HepG2 (cell line): ENCODE results near the gene NINJ2. TPM values are rescaled to one million over a fixed set of nuclear protein-coding genes. Genes with fewer than 3 reads are reported as not detected.
A peak's percentile ranks its signal among the peaks of the same experiment; 100 is the strongest.

Experiments used
- ATAC-seq: fragments of 200-7000 bp; cut with Tn5 transposase; 3 replicates; pipeline ENCODE4 v1.9.1; 2020; ENCODE audit warnings: mild to moderate bottlenecking, moderate library complexity
- BruUV-seq: library from RNA; stranded (reverse); fragments of 400-500 nt; replicated peaks from 2 replicates; lab custom pipeline; 2021; lab: Mats Ljungman, UMichigan
- CTCF ChIA-PET: fragments of 300-600 bp; formaldehyde crosslinking; extraction: SDS; loops from one replicate; lab custom pipeline; 2021; ENCODE audit warnings: low total read pairs, inconsistent platforms, low intra/inter-chr PET ratio; lab: Yijun Ruan, JAX
- POLR2A ChIA-PET: fragments of 350-600 bp; sonication (Branson Sonifier 250); formaldehyde crosslinking; loops from one replicate; lab custom pipeline; 2020; ENCODE audit warnings: antibody characterized with exemption, inconsistent platforms; lab: Yijun Ruan, JAX
- DNase-seq: peaks from one replicate; pipeline ENCODE4 v3.0.0-alpha.2; 2015; ENCODE audit warnings: low spot score
- FAIRE-seq: peaks from 3 replicates; lab custom pipeline; 2011; peaks lifted over from hg19 to GRCh38; lab: Jason Lieb, UNC
- H2AFZ ChIP-seq: one replicate; pipeline ENCODE4 v1.6.1; 2011; ENCODE audit warnings: low read length, inconsistent platforms
- H3K27ac ChIP-seq: fragments of 300-600 bp; 3 replicates; pipeline ENCODE4 v1.8.0; 2011; ENCODE audit warnings: mixed run types, mild to moderate bottlenecking, mixed read lengths, low read length, inconsistent platforms; ENCODE audit not compliant: insufficient read depth; ENCODE audit errors: extremely low read length
- H3K27me3 ChIP-seq, 2 experiments: fragments of 200-600 bp in 1 of 2; 2 replicates in 1 of 2; 3 replicates in 1 of 2; pipeline versions ENCODE4 v1.6.0 to v1.8.0; 2011; ENCODE audit warnings: low read length in 2 of 2, mild to moderate bottlenecking in 2 of 2, moderate library complexity in 2 of 2, inconsistent platforms in 1 of 2; ENCODE audit not compliant: insufficient read depth in 2 of 2, control insufficient read depth in 1 of 2
- H3K36me3 ChIP-seq, 2 experiments: fragments of 200-600 bp in 1 of 2; replicated peaks in 1 of 2; 2 replicates in 1 of 2; 3 replicates in 1 of 2; pipeline versions ENCODE4 v1.5.1 to v1.8.0; 2011; ENCODE audit warnings: low read length in 2 of 2, inconsistent platforms in 1 of 2; ENCODE audit not compliant: insufficient read depth in 2 of 2, control insufficient read depth in 1 of 2
- H3K4me1 ChIP-seq: 2 replicates; pipeline ENCODE4 v1.5.1; 2012; ENCODE audit warnings: low read length, inconsistent platforms; ENCODE audit not compliant: insufficient read depth
- H3K4me2 ChIP-seq: 2 replicates; pipeline ENCODE4 v1.6.0; 2011; ENCODE audit warnings: low read depth, low read length, inconsistent platforms
- H3K4me3 ChIP-seq, 3 experiments: fragments of 200-600 bp in 1 of 3; sonication (generic), shearing (Covaris generic) in 1 of 3; replicated peaks in 1 of 3; 2 replicates each; pipeline ENCODE4 v1.5.1; 2011 to 2016; ENCODE audit warnings: low read length in 3 of 3, inconsistent platforms in 2 of 3, low read depth in 2 of 3, mild to moderate bottlenecking in 2 of 3, control low read depth in 1 of 3, mixed read lengths in 1 of 3; ENCODE audit not compliant: insufficient read depth in 1 of 3
- H3K79me2 ChIP-seq: one replicate; pipeline ENCODE4 v1.6.1; 2011; ENCODE audit warnings: low read length, inconsistent platforms; ENCODE audit not compliant: insufficient read depth
- H3K9ac ChIP-seq: 2 replicates; pipeline ENCODE4 v1.6.0; 2011; ENCODE audit warnings: mild to moderate bottlenecking, low read depth, low read length, inconsistent platforms; ENCODE audit not compliant: insufficient read depth
- H3K9me3 ChIP-seq: 2 replicates; pipeline ENCODE4 v1.5.1; 2012; ENCODE audit warnings: mild to moderate bottlenecking, low read length
- H4K20me1 ChIP-seq: 2 replicates; pipeline ENCODE4 v1.6.0; 2011; ENCODE audit warnings: inconsistent platforms, mild to moderate bottlenecking, low read length, moderate library complexity; ENCODE audit not compliant: insufficient read depth
- FOXC1 ChIP-seq: sonication (generic); formaldehyde crosslinking; IDR thresholded peaks from 2 replicates; pipeline ENCODE4 v1.8.0; 2022; ENCODE audit warnings: mild to moderate bottlenecking, missing genetic modification reagents, borderline replicate concordance
- MEF2D ChIP-seq: sonication (generic); formaldehyde crosslinking; IDR thresholded peaks from 2 replicates; pipeline ENCODE4 v1.5.1; 2020; ENCODE audit warnings: mild to moderate bottlenecking, missing genetic modification reagents
- PAWR ChIP-seq: sonication (generic); formaldehyde crosslinking; IDR thresholded peaks from 2 replicates; pipeline ENCODE4 v1.4.0; 2020; ENCODE audit warnings: missing genetic modification reagents, mild to moderate bottlenecking, borderline replicate concordance
- TBX3 ChIP-seq: fragments of 450-650 bp; IDR thresholded peaks from 2 replicates; pipeline ENCODE4 v1.6.1; 2017; ENCODE audit warnings: antibody characterized with exemption, mild to moderate bottlenecking, inconsistent platforms, borderline replicate concordance
- ZNF709 ChIP-seq: sonication (generic); formaldehyde crosslinking; IDR thresholded peaks from 2 replicates; pipeline ENCODE4 v1.5.0; 2020; ENCODE audit warnings: mild to moderate bottlenecking, missing genetic modification reagents
- WGBS: methylation state at CpG from one replicate; pipeline ENCODE4 v1.1.6; 2017; ENCODE audit warnings: low lambda C conversion rate; 5-methylcytosine and 5-hydroxymethylcytosine counted together
- in situ Hi-C: cut with HindIII; loops from 2 replicates; pipeline ENCODE4 v1.10.0; 2017; ENCODE audit warnings: low pct_unique_long_range_greater_than_20kb; ENCODE audit not compliant: extremely low pct_ligation_motif_present
- intact Hi-C: fragments of 100-400 bp; cut with micrococcal nuclease; formaldehyde crosslinking; loops from one replicate; pipeline ENCODE4 v1.10.0; 2022; ENCODE audit not compliant: unreplicated experiment
- polyA plus RNA-seq, 8 experiments: library from polyadenylated mRNA; depleted of rRNA in 3 of 8; stranded (reverse) in 7 of 8; unstranded in 1 of 8; fragments of >200 nt; fragmentation: Illumina TruSeq in 4 of 8; extraction: Trizol in 4 of 8; gene quantifications; 2 replicates each; pipeline versions ENCODE4 v1.2.1 to v1.2.3, GENCODE V29; 2011 to 2016; ENCODE audit warnings: low read depth in 4 of 8, missing spikeins in 1 of 8, mixed read lengths in 1 of 8; ENCODE audit not compliant: insufficient read depth in 1 of 8
- total RNA-seq, 5 experiments: library from RNA; depleted of rRNA; stranded (reverse); fragments of >200 nt; fragmentation: Illumina TruSeq; extraction: Trizol; gene quantifications; 2 replicates each; pipeline ENCODE4 v1.2.3, GENCODE V29; 2016; ENCODE audit warnings: low read depth in 1 of 5
- TF ChIP-seq, protein P1 (sequence below): sonication (generic); formaldehyde crosslinking; IDR thresholded peaks from 2 replicates; pipeline ENCODE4 v1.5.1; 2020; ENCODE audit warnings: missing genetic modification reagents, mild to moderate bottlenecking, borderline replicate concordance
- TF ChIP-seq, protein P2 (sequence below): sonication (generic); formaldehyde crosslinking; IDR thresholded peaks from 2 replicates; pipeline ENCODE4 v1.9.0; 2021; ENCODE audit warnings: mild to moderate bottlenecking, missing genetic modification reagents

Gene NINJ2
- total and polyA plus RNA-seq, 2 of the 13 experiments (the other 11 are each of a cell fraction or from before 2014, with no cell fraction given), result 0.62 to 3.8 TPM

DNA sequence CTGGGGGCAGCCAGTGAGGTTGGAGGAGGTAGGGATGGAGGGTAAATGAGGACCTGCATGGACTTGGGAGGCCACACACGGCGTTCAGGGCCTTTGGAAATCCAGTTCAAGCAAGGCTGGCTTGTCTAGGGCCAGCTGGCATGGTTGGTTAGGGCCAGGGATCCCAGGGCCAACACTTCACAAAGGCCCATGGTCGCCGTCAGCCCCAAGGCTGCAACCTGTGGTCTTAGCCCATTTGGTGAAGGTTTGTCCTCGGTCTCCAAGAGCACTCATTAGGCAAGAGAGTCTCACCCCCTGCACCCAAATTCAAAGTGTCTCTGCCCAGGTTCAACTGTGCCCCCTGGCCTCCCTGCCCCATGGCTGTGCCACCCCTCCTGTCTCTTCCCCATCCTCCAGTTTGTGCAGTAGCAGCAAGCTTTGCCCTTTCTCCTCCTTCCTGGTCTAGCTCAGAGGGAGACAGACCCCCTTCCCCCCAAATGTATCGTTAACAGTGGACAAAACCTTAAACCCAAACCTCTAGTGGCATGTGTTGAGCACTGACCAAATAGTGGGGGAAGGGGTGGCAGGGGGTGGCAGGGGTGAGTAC, 94.1 kb downstream of the NINJ2 start:
- H3K27ac ChIP-seq, result no peak overlapping the region
- H3K9ac ChIP-seq, result peak overlapping the region; percentile 80
- CTCF ChIA-PET, result interaction anchor here (0.6 to 3.1 kb wide), 5 partner anchors 22 to 381 kb away, joined by 3 to 26 read pairs (median 14); partner anchors contain the start of gene RAD52
- 14% methylated on average over 4 of the region's 6 CpGs for WGBS
- DNase-seq (no peak), ATAC-seq (no peak), FAIRE-seq (no peak)
- H3K4me1 ChIP-seq, result peaks cover 42% of the 10 kb centered on the region
- H4K20me1 ChIP-seq, result no peaks in the 10 kb centered on the region
- POLR2A ChIA-PET, result interaction anchor here (1.4 kb wide), 1 partner anchor 185 kb away, joined by 3 read pairs; no protein-coding TSS in a partner anchor
- H2AFZ ChIP-seq, result peak overlapping the region; percentile 62
- H3K4me3 ChIP-seq, result peak overlapping the region; percentile 67 to 80 (median 73)
- BruUV-seq, result no TSS peak
- no peaks in the 10 kb centered on the region for H3K36me3 ChIP-seq
- intact Hi-C loops, result loop anchor here (2.0 kb wide), 1 partner anchor 244 kb away; no protein-coding TSS in a partner anchor
- H3K27me3 ChIP-seq, result no peaks in the 10 kb centered on the region; a peak in 1 of 5 replicates
- peak overlapping the region; percentile 98 for H3K4me2 ChIP-seq
- H3K9me3 ChIP-seq, result no peaks in the 10 kb centered on the region
- in situ Hi-C loops, result loop anchor here (5.0 to 25.0 kb wide), 4 partner anchors 316 to 1018 kb away; partner anchors contain the start of genes FBXL14 and RAD52
- no peaks in the 10 kb centered on the region for H3K79me2 ChIP-seq
- TF ChIP-seq, protein P1, sequence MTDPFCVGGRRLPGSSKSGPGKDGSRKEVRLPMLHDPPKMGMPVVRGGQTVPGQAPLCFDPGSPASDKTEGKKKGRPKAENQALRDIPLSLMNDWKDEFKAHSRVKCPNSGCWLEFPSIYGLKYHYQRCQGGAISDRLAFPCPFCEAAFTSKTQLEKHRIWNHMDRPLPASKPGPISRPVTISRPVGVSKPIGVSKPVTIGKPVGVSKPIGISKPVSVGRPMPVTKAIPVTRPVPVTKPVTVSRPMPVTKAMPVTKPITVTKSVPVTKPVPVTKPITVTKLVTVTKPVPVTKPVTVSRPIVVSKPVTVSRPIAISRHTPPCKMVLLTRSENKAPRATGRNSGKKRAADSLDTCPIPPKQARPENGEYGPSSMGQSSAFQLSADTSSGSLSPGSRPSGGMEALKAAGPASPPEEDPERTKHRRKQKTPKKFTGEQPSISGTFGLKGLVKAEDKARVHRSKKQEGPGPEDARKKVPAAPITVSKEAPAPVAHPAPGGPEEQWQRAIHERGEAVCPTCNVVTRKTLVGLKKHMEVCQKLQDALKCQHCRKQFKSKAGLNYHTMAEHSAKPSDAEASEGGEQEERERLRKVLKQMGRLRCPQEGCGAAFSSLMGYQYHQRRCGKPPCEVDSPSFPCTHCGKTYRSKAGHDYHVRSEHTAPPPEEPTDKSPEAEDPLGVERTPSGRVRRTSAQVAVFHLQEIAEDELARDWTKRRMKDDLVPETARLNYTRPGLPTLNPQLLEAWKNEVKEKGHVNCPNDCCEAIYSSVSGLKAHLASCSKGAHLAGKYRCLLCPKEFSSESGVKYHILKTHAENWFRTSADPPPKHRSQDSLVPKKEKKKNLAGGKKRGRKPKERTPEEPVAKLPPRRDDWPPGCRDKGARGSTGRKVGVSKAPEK (CRISPR knock-in tag), result 0 out of 2 replicates have a peak, but pooled peaks have one; percentile 7
- no peak for TF ChIP-seq PAWR (CRISPR knock-in tag)
- TF ChIP-seq ZNF709 (CRISPR knock-in tag), result 0 out of 2 replicates have a peak, but pooled peaks have one; percentile 41
- TF ChIP-seq TBX3, result no peak
- TF ChIP-seq, protein P2, sequence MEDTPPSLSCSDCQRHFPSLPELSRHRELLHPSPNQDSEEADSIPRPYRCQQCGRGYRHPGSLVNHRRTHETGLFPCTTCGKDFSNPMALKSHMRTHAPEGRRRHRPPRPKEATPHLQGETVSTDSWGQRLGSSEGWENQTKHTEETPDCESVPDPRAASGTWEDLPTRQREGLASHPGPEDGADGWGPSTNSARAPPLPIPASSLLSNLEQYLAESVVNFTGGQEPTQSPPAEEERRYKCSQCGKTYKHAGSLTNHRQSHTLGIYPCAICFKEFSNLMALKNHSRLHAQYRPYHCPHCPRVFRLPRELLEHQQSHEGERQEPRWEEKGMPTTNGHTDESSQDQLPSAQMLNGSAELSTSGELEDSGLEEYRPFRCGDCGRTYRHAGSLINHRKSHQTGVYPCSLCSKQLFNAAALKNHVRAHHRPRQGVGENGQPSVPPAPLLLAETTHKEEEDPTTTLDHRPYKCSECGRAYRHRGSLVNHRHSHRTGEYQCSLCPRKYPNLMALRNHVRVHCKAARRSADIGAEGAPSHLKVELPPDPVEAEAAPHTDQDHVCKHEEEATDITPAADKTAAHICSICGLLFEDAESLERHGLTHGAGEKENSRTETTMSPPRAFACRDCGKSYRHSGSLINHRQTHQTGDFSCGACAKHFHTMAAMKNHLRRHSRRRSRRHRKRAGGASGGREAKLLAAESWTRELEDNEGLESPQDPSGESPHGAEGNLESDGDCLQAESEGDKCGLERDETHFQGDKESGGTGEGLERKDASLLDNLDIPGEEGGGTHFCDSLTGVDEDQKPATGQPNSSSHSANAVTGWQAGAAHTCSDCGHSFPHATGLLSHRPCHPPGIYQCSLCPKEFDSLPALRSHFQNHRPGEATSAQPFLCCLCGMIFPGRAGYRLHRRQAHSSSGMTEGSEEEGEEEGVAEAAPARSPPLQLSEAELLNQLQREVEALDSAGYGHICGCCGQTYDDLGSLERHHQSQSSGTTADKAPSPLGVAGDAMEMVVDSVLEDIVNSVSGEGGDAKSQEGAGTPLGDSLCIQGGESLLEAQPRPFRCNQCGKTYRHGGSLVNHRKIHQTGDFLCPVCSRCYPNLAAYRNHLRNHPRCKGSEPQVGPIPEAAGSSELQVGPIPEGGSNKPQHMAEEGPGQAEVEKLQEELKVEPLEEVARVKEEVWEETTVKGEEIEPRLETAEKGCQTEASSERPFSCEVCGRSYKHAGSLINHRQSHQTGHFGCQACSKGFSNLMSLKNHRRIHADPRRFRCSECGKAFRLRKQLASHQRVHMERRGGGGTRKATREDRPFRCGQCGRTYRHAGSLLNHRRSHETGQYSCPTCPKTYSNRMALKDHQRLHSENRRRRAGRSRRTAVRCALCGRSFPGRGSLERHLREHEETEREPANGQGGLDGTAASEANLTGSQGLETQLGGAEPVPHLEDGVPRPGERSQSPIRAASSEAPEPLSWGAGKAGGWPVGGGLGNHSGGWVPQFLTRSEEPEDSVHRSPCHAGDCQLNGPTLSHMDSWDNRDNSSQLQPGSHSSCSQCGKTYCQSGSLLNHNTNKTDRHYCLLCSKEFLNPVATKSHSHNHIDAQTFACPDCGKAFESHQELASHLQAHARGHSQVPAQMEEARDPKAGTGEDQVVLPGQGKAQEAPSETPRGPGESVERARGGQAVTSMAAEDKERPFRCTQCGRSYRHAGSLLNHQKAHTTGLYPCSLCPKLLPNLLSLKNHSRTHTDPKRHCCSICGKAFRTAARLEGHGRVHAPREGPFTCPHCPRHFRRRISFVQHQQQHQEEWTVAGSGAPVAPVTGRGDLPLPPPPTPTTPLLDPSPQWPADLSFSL, result 0 out of 2 replicates have a peak, but pooled peaks have one; percentile 8
- no peak for TF ChIP-seq MEF2D
- TF ChIP-seq FOXC1 (CRISPR knock-in tag), result 0 out of 2 replicates have a peak, but pooled peaks have one; percentile 27
